ENCODE measurements around the gene HSPA2.

The HSPA2 gene

DNA sequence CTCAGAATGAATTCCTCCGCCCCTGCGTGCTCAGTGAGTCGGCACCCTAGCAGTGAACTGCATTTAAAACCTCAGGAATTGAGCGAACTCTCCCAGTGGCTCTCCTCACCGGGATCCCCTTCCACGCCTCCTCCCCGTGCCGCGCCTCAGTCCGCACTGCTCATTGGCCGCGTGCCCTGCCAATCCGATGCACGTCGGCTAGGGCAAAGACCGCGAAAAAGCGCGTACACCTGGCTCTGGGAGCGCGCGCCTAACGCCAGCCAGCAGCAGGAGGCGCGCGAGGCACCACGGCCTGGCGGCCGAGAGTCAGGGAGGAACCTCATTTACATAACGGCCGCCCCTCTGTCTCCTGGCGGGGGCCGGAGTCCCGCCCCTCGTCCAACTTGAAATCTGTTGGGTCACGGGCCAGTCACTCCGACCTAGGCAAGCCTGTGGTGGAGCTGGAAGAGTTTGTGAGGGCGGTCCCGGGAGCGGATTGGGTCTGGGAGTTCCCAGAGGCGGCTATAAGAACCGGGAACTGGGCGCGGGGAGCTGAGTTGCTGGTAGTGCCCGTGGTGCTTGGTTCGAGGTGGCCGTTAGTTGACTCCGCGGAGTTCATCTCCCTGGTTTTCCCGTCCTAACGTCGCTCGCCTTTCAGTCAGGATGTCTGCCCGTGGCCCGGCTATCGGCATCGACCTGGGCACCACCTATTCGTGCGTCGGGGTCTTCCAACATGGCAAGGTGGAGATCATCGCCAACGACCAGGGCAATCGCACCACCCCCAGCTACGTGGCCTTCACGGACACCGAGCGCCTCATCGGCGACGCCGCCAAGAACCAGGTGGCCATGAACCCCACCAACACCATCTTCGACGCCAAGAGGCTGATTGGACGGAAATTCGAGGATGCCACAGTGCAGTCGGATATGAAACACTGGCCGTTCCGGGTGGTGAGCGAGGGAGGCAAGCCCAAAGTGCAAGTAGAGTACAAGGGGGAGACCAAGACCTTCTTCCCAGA lies at the start of gene HSPA2:
TSS of gene HSPA2 (plus strand) at position 534 of the 995 bp plus-strand sequence. CDS start at position 643, 109 bp downstream.
- DNase-seq, result no peak

DNA sequence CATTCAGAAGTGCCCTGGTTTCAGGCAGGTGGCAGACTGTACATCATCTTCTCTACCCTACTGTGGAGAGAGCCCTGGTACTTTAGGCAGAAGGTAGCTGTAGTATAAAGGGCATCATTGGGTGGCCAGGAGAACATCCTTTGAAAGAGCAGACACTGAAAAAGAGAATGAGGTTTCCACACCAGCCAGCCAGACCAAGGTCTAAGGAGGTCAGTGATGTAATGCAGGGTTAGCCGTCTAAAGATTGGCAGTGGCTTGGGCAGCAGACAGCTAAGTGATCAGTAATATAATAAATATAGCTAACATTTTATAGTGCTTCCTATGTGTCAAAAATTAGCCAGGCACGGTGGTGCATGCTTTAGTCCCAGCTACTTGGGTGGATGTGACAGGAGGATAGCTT lies 48.9 kb upstream of the HSPA2 start:
- no peak for DNase-seq

DNA sequence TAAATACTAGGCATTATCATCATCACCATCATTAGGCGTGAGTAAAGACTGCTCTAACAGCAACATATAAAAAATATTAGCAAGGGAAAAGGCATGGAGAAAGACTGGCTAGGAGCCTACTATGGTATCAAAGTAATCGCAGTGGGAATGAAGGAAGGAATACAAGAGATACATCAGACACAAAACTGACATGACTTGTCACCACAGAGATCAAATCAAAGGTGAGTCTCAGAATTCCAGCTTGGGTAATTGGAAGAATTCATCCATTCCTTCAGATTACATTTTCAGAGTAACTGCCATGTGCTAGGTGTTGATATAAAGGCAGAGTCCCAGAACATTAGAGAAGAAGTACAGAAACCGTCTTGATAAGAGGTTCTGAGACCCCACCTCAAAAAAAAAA lies 47.1 kb upstream of the HSPA2 start:
- DNase-seq, result no peak

DNA sequence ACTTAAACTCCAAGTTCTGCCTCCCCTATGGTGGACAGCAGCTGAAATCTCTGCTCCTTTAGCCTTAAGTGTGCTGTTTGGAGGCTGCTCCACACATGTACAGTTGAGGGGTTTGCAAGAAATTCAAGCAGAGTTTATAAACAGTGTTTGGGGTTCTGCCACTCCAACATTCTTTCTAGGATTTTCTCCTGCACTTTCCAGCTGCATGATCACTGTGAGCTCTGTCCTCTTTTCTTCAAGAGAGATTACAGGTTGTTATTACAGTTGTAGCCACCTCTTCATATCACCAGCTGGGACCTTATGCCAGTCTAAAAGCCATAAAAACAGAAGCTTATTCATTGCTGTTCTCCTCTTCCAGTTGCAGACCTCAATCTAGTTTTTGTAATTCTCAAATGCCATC lies 45.3 kb upstream of the HSPA2 start:
- DNase-seq, result no peak

DNA sequence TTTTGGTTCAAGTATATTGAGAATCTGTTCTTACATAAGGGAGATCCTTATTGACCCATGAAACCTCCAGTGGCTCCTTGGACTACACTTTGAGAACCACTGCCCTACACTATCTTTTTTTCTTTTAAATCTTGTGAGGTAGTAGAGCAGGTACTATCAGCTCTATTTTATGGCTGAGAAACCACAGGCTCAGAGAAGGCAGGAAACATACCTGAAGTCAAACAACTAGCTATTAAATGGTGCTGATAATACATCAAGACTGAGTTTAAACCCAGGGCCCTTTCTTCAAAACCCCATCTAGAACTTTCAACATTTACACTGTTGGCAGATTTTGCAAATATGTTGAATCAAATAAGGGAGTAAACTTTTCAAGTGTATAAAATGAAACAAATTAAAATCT lies 43.8 kb upstream of the HSPA2 start:
- no peak for DNase-seq

DNA sequence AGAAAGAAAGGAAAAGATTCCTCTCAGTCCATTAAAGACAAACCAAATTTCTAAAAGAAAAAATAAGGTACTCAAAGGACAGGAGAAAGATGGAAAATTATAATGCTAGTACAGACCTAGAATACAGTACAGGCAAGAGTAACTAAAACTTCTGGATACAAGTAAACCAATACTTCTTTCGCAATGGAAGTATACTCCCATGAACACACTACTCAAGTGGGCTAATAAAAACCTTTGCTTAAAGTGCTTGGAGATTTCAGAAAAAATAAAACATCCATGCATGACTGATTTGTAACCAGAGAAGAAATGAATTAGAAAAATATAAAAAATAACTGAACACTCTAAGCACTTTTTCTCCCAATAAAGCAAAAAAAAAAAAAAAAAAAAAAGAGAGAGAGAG lies 40.5 kb upstream of the HSPA2 start:
- peak; percentile 62 for DNase-seq

DNA sequence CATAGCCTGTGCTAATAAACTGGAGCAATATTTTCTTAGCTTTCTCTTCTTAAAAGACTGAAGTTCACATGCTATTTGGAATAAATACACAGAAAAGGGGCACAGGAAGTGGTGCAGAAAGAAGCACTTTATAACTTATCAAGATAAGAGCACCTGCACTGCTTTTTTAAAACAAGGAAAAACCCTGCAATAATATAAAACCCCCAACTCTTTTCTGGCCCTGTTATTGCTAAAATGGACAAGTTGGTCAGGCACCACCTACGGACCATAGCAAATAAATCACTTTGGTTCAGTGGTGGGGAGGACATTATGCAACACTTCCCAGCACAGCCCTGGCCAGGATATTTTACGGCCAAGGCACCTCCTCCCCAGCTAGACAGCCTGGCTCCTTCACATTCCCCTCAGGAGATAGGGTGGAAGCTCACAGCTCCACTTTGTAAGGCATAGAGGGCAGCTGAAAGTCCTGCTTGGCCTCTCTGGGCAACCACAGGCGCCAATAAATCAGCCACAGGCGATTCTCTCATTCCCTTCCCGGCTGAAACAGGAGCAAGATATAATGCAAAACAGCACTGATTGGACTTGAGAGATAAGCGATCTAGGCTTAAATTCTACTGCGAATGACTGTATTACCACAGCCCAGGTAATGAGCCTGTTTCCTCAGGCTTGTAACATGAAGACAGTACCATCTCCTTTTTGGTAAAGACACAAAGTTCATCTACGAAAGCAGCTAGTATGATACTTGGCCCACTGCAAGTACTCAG lies 39.0 kb upstream of the HSPA2 start:
- DNase-seq, result peak; percentile 76

DNA sequence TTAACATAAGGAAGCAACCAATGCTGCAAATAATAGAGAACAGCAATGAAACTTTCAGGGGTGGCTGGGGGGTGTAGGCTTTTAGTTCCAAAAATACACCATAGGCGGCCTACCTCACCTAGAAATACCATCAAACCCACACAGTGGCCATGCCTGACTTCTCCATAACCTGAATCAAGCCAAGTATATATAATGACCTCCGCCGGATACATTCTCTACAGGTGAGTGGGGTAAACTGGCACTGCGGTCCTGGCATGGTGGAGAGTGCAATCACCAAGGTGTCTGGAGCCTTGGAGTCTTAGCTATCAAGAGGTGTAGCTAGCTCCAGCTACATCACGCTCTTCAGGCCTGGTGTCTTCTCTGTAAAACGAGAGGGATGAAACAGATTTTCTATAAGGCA lies 38.1 kb upstream of the HSPA2 start:
- peak; percentile 80 for DNase-seq

DNA sequence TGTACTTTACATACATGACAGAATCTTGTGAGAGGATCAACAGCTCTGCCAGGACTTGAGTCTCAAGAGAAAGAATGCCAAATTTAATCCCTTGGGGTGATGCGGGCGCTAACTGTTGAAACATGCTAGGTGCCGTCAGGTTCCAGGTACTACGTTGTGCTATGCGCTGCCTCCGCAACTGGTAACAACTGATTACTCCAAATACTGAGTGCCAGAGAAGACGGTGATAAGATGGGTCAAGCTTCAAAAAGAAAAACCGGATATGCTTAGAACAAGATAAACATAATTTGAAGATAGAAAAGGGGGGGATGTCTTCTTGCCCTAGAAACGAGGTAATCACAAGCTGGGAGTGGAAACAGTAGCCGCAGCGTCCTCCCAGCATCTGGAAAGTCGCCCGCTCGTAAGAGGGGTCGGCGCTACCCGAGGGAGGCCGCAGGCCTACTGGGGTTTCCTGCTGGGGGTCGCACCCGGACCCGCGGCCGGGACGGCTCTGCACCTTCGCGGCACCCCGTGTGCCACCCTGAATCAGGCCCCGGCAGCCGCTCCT lies 37.6 kb upstream of the HSPA2 start:
- peak; percentile 80 for DNase-seq

DNA sequence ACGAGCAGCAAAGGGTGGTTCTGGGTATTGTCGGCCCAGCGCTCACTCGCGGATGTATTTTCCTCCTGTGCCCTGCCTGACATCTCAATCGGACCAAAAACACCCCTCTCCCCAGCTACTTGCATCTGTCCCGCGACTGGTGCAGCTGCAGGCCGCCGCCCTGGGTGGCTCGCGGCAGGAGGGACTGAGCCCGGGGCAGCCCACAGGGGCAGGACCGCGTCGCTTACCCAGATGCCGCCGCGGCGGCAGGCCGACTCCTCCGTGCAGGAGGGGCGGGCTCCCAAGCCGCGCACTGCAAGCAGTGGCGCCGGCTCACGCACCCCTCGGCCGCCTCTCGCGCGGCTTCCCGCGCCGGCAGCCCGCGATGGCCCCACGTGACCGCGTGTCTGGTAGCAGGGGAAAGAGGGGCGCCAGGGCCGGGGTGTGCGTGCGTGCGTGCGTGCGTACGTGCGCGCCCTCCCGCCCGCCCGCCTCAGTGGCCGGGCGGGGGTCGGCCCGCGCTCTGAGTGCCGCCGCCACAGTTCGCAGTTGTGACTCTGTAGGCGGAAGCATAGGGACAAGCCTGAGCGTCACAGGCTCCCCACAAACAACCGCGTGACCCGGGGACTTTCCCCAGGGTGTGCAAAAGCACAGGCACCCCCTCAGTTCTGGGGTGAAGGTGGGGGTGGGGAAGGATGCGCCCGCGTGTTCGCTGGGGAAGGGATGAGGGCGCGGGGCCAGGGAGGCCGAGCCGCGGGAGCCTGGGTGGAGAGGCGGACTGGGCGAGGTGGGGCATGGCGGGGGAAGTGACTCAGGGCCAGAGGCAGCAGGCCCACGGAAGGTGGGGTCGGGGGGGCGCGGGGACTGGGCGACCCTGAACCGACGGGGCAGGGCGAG lies 36.9 kb upstream of the HSPA2 start, which contains the start of gene ZBTB25:
TSS of gene ZBTB25 (minus strand) at position 405 of the 876 bp plus-strand sequence. CDS start 13,305 bp downstream, outside the sequence.
- DNase-seq, result peak; percentile 90

DNA sequence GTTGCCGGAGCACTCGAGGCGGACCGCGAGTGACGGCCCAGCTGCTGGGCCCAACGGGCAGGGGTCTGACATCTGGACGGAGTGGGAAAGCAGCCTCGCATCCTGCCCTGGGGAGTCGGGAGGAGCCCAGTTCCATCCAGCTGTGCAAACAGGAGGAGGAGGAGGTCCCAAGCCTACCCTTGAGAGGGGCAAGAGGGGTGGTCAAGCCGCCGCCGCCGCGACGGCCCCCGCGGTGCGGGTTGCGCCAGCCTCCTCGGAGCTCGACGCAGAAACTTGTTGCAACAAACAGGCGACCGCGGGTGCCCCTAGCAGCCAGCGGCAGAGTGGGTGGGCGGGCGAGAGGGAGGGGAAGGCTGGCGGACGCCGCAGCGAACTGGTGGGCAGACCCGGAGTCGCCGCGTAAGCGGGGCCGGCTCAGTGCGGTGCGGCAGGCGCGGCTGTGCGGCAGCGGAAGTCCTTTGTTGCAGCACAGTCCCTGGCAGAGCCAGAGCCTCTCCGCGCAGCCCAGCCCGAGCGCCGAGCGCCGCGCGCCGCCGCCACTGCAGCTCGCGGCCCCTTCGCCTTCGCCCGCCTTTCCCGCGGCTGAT lies 36.1 kb upstream of the HSPA2 start, which contains the start of gene ZBTB1:
TSS of gene ZBTB1 (plus strand) at position 461 of the 587 bp plus-strand sequence. CDS start 16,735 bp downstream, outside the sequence.
- peak; percentile 84 for DNase-seq

DNA sequence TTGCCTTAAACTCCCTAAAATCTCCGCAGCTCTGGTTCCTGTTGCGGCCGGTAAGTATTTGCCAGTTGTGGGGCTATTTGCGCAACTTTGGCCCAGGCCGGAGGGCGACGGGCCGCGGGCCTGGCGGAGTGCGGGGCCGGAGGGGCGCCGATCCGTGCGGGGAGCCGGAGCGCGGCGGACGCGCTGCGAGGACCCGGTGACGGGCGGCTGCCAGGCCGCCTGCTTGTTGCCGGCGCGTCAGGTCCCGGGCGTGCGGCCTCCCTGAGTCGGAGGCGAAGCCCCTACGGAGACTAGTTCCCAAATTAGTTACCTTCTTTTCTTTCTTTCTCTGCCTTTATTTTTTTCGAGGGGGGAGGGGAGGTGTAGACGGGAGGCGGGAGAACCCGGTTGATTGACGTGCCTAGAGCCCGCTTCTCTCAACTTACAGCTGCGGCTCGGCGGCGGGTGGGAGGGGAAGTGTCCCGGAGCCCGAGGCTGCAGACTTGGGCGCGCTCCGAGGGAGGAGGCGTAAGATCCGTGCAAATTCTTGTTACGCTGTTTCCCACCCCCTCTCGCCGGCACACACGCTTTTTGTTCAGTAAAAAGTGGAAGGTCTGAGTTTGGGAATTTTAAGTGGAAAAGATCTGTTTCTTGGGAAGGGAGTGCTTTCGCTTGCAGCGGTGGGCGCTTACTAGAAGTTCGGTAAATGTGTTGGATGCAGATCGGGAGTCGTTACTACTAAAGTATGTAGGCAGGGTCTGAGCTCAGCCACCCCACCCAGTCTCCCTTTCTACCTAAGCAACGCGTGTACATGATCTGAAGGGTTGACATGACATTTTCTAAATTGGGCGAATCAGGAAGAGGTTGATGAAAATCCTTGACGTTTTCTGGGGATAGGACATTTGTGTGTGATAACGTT lies 35.4 kb upstream of the HSPA2 start:
- peak; percentile 91 for DNase-seq

DNA sequence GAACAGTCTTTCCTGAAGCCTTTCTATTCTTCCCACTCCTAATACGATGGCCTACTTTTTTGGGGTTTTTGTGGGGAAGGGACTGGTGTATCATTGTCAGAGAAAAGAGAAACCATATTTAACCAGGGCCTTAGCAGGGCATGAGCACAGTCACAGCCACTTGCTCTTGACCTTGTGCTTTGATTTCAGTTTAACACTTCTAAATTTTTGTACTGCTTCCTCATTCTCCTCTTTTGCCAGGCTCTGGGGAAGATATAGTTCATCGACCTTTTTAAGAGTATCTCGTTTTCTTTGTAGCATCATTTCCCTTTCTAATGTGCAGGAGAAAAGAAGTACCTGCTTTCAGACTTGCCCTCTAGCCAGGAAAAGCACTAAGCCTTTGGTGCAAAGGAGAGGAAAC lies 33.8 kb upstream of the HSPA2 start:
- DNase-seq, result peak; percentile 32

DNA sequence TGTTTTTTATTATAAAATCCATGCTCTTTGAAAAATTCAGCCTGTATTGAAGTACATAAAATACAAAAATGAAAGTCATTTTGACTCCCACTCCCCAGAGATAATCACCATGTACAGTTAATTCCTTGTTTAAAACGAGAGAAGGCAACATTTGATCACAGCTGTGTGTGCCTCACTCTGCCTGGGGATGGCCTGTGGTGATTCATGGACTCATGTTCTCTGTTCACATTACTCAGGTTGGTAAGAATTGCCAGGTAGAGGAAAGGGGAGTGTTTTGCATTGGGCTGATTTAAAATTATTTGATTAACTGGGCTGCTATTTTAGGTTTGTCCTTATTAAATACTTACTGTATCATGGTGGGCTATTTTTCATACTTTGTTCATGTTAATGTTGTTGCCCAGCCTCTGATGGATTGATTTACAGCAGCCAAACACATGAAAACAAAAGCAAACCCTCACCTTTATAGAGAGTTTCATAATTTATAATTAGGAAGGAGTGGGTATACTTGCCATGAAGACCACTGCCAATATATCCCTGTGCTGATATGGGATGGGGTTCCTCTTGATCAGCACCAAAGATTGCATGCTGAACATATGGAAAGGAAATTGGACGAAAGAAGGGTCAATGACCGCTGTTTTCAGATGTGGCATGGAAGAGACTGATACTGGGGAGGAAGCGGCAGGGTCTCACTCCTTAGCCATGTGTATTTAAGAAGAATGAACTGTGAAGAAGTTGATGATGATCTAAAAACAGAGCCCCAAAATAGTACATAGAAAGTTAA lies 33.0 kb upstream of the HSPA2 start:
- no peak for DNase-seq

DNA sequence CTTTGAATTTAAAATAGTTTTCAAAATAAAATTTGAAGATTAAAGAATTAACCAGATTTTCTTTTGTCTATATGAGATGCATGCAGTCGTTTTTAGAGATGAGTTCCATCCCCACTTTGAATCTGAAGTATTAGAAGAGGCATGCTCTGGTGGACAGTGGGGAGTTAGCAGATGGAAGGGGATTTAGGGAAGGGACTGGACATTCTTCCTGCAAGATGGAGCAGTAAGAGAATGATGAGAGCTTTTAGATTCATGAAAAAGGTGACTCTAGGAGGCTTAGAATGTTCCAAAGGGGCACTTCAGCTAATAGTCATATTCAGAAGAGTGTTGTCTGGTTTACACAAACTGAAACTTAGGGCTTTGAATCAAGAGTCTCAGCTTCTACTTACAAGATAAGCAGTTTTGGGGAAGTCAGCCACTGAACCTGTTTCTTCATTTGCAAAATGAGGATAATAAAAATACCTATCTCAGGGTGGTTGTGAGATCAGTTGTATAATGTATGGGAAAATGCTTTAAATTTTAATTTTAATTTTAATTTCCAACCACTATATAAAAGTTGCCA lies 32.2 kb upstream of the HSPA2 start:
- DNase-seq, result no peak

DNA sequence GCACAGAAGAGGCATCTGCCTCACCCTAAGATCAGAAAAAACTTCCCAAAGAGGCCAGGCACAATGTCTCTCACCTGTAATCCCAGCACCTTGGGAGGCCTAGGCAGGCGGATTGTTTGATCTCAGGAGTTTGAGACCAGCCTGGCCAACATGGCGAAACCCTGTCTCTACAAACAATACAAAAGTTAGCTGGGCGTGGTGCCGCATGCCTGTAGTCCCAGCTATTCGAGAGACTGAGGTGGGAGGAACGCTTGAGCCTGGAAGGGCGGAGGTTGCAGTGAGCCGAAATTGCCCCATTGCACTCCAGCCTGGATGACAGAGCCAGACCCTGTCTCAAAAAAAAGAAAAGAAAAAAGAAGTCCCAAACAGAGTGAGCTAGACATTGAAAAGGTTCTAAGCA lies 31.5 kb upstream of the HSPA2 start:
- DNase-seq, result no peak

DNA sequence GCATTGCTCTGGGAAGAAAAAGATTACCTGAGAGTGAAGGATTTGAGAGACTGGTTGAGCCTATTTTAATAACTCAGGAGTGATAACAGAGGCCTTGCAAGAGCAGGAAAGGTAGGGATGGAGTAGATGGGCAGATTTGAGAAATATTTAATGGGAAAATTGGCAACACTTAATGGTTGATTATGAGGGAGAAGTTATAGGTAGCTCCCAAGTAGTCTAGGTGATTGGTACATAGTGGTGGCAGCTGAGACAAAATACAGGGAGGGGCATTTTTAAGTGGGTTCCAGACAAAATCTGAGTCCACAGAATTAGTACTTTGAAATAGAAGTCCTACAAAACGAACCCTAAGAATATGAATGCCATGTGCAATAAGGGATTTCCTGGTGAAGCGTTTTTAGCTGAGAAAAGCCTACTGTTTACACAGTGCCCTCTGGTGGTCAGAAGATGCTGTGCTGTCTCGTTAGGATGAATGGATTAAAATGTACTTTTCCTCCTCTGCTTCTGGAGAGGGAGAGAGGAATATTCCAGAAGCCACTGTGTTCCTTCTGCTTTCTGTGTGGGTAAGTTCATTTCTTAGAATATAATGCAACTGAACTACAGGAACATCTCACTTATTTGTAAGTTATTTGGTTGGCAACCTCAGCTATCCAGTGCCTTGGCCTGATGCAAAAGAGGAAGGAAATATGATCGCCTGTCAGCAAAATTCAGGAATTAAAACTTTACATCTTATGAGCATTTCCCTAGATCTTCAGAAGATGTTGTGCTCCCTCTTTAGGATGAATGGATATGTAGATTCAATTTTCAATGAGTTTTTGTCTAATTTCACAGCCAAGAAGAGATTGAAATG lies 29.5 kb upstream of the HSPA2 start:
- peak; percentile 73 for DNase-seq

DNA sequence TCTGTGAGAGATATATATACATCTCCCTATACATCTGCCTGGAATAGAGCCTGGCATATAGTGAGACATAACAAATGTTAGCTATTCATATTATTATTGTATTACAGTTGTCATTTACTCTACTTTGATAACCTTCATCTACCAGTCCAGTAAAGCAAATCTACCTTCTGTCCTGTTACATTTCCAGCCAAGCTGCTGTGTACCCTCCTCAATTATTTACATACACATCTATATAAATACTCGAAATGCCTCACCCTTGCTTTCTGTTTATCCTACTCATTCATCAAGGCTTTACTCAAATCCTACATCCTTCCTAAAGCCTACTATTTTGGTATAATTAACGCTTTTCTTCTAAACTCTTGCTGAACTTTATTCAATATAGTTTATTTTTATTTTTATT lies 27.3 kb upstream of the HSPA2 start:
- DNase-seq, result no peak

DNA sequence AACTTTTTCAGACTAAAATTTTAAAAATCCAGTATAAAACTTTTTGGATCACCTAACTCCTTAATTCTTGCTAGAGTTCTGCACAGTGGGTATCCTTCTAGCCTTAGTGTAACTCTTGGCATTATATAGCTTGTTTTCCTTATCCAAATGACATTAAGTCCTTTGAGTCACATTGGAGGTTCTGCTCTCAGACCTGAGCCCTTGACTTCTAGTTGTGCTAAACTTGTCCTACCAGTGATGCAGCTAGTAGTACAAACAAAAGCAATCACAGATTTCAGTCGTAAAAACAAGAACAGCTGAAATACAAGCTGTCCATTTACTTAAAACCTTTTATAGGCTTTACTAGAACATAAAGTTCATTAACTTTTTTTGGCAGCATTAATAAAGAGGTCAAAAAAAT lies 25.5 kb upstream of the HSPA2 start:
- DNase-seq, result peak; percentile 39
